GM08714 (cell line): ENCODE results near the gene TNC.

Experiments used
- H3K4me3 ChIP-seq: fragments of 200-500 bp; sonication (Bioruptor generic); 2 replicates; pipeline ENCODE4 v1.5.1; 2014; ENCODE audit warnings: mild to moderate bottlenecking, low read length, inconsistent platforms
- ZNF274 ChIP-seq: IDR thresholded peaks from 2 replicates; pipeline ENCODE4 v1.6.1; 2012; ENCODE audit warnings: mild to moderate bottlenecking, low read depth, low read length

The TNC gene

DNA sequence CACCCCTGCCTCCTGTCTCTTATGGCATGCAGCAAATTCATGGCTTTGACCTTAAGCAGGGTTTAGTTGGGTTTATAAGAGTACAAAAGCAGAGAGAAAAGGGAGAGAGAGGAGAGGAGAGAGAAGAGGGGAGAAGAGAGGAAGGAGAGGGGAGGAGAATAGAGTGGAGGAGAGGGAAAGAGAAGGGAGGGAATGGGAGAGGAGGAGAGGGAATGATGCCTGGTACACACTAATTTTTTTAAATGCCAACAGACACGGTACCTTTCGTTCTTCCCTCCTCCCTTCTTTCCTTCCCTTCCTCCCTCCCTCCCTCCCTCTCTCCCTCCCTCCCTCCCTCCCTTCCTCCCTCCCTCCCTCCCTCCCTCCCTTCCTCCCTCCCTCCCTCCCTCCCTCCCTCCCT is 48.7 kb downstream of the TNC start:
- TF ChIP-seq ZNF274 = no peak
- no peak overlapping the region for H3K4me3 ChIP-seq

DNA sequence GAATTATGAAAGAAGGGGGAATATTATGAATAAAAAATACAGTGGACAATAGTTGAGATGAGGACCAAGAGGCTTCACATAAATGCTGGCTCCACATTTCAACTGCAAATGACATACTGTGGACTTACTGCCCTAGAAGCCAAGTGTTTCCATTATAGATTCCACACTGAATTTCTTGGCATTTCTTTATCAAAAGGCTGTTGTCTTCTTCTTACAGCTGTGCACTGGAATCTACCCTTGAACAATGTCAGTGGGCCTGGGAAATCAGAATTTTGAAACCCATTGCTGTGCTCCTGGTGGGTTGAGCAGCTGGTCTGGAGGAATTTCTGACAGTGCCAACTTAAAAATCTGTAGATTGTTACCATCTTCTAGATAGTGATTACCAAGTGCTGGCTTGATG is 49.9 kb downstream of the TNC start:
- no peak overlapping the region for H3K4me3 ChIP-seq
- no peak for TF ChIP-seq ZNF274

DNA sequence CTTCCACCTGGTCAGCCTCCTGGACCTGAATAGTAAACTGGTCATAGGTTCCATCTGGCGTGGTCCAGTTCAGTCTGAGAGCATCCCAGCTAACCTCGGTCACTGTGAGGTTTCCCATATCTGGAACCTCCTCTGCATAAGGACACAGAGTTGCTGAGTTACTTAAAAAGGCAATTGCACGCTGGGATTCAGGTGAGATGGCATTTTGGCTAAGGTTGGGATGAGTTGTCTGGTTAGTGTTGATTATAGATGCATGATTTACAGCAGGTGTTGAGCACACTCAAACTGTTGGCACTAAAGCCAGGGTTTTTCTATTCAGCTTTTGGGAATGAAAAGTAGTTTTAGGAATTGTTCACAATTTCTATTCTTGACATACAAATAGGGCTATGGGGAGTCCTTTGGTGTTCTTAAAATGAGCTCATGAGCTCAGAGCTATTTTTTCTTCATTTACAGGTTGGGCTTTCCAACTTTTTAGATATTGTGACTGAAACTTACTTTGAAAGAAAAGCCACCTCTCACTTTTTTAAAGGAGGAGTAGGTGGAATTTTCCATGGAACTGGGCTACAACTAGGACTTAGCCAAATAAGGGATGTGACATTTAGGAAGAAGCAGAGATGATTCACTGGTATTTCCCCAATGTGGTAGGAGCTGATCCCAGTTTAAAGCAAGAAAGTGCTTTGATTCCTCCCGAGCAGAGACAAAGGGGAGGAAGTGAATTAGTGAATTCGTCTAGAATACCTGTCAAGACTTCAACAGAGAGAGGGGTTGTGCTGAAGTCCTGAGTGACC is 54.7 kb downstream of the TNC start:
- no peak for TF ChIP-seq ZNF274

DNA sequence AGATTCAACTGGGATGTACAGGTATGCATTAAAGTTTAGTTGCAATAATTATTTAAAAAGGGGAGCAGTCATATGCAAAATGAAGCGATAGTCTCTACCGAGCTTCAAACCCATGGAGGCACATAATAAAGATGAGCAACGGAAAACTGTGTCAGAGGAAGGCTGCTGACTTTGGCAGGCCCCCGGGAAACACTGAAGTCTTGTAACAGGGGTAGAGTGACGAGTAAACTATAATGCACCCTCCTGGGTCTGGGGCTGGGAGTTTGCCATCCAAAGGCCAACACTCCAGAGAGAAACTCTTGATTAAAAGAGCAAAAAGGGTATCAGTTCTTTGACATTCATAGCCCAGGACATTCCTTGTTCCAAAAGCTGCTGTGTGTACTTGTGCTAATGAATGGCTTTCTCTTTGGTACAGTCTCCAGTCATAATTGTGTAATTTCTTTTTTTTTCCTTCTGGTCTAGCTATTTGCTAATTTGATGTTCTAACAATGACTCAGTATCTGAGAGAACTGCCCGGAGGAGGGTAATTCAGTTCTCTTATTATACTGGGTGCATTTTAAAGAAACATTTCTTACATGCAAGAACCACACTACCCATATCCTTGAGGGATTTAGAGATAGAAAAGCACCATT is 59.2 kb downstream of the TNC start:
- no peak overlapping the region for H3K4me3 ChIP-seq
- TF ChIP-seq ZNF274 = no peak

More for the DNA sequence above, 54.7 kb downstream of the TNC start:
- no peak overlapping the region for H3K4me3 ChIP-seq

DNA sequence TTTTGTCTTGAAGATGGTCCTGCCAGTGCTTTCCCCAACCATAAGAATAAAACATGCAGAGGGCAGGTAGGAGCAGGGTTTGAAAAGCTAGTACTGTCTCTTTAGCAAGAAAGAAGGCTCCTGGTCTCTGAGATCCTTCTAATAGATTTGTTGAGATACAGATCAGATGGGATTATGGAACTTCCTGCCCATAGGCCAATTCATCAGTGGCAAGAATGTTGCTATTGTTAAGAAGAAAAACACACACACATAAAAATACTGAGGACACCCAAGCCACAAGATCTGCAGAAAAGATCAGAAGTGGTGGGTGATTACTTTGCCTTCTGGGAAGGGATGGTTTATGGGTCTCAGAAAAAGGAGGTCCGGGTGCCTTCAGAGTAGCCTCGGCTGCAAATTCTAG is 59.8 kb downstream of the TNC start:
- H3K4me3 ChIP-seq = no peak overlapping the region
- TF ChIP-seq ZNF274 = no peak

DNA sequence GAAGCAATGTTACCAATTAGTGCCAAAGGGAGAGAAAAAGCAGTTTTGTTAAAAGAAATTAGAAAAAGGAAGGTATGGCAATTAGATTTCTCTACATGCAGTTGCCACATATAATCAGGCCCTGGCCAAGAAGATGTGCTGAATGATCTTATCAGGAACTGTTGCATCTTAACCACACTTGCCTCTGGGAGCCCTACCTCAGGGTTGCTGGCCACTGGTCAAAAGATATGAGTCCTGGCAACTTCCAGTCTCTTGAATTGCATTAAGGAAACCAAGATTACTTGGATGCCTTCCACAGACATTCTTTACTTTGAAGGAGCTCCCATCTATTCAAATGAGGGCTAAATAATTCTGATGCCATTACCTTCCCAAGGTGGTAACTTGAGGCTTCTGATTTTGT is 60.4 kb downstream of the TNC start:
- no peak overlapping the region for H3K4me3 ChIP-seq
- TF ChIP-seq ZNF274 = no peak

DNA sequence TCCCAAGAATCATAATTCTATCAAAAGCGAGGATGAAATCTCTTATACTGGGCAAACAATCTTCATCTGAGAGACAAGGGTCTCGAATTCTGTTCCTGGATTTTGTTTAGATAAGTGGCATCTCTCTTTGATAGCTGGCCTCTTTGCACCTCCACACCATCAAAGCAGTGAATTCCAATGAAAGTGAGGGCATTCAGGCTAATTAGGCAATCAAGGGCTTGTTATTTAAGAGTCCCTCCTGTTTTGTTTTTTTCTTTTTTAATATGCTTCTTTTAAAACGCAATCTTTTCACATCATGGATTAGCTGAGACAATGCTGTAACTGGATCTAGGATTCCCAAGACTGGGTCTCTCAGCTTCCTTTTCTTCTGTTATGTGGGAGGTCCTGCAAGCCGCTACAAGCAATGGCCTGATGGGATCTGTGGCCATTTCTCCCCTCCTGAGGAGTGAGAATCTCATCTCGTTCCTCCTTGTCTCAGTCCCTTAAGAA is 67.9 kb downstream of the TNC start:
- TF ChIP-seq ZNF274 = no peak
- H3K4me3 ChIP-seq = no peak overlapping the region

DNA sequence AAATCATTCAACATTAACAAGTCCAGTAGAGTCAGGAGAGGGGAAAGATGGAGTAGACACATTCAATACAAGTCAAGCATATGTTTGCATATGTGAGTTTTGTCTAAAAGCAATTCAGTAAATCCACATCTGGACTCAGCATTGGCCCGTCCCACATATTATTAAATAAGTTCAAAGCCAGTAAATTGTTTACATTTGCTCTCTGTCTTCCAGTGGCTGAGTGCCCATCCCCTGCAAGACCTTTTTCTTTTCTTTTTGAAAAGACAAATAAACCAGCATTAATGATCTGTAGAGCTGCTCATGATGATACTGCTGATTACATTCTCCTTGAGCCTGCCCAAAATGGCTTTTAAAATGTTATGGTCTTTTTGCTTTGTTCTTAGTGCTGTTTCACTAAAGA is 71.1 kb downstream of the TNC start:
- no peak for TF ChIP-seq ZNF274
- H3K4me3 ChIP-seq = no peak overlapping the region

DNA sequence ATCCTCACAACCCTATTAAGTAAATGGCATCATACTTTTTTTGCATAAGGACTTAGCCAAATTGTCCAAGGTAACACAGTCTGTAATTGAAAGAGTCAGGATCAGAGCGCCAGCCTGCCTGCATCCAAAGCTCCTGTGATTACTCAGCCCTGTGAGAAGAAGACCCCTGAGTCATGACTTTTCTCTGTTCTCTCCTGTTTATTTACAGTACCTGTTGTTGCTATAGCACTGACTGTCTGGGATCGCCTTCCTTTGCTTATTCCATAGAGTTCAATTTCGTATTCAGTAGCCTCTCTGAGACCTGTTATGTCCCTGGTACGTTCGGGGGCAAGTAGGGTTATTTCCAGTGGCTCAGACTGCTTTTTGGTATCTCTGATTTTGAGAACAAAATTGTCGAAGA is 71.8 kb downstream of the TNC start:
- TF ChIP-seq ZNF274 = no peak
- no peak overlapping the region for H3K4me3 ChIP-seq

DNA sequence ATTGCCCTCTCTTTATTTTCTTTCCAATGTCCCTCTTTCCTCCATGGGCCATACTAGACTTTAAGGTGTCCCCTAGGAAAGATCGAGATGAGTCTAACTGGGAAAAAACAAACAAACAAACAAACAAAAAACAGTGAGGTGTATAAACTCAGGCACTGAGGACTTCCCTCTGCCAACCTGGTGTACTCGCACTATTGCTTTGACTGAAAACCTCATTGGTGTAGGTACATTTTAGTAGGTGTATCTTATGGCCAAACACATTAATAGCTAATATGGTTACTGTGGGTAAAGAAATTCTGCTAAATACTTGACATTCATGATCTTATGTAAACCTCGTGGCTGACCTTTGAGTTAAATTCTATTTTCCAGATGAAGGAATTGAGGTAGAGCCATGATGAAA is 74.3 kb downstream of the TNC start:
- no peak overlapping the region for H3K4me3 ChIP-seq
- no peak for TF ChIP-seq ZNF274

DNA sequence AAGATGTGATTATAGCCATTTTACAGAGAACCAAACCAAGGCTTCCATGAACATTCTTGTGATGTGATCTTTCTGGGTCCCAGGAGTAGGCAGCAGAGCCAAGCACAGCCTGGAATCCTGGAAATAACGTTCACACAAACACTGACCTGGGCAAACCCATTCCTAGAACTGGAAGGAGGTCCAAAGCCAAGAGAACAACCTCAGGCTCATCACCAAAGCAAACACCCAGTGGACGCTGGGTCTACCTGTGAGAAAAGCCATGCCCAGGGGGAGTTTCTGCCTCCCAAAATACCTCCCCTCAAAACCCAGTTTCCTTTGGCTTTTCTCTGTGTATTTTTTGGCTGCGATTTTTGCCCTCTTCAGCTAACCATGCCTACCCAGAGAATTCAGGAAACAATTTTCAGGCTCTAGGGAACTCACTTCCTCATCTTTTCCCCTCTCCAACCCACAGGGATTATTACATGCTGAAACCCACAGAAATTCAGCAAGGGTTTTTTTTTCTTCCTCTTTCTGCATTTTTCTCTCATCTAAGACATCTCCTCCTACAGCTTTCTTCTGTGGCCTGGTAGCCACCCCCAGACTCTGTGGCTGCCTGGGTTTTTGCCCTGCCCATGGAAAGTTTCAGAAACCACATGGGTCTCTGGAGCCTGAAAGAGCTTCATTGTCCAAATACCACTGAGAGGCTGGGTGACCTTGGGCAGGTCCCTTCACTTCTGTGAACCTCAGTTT is 75.0 kb downstream of the TNC start:
- H3K4me3 ChIP-seq = no peak overlapping the region
- TF ChIP-seq ZNF274 = no peak

DNA sequence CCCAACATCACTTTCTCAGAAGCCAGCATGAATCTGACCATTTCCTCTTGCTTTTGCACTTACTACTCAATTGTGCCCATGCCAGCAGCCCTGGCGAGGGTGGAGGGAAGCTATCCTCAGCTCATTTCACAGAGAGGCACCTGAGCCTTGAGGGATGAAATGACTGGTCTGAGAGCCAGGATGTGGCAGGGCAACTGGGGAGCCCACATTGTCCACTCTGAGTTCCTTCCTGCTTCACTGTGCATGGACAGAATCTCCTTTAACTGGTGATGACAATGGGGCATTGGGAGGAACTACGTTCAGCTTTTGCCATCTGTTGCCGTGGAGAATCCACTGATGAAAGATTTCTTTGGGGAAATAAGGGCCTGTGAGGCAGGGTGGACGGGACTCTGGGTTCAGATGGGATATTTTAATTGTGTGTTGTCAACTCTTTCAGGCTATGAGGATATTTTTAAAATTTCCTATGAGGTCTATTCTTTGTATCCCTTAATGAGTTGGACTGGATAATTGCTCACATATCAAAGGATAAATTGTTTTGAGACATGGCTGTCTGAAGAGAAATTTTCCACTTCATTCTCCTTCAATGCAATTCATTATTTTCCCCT is 78.3 kb downstream of the TNC start:
- H3K4me3 ChIP-seq = no peak overlapping the region
- no peak for TF ChIP-seq ZNF274

DNA sequence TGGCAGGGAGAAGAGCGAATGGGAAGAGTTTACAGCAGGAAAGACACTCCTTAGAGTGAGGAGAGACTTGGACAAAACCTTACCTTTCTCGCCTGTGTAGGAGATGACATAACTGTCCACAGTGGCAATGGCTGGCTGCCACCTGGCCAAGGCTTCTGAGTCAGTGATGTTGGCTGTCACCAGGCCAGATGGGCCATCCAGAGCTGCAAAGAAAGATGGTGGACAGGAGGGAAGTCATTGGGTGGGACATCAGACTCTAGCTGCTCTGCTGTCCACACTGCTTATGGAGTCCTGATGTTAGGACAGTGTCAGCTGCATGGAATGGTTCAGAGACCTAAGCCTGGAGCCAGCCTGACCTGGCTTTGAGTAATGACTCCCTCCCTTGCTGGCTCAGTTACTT is 79.8 kb downstream of the TNC start:
- TF ChIP-seq ZNF274 = no peak
- no peak overlapping the region for H3K4me3 ChIP-seq

DNA sequence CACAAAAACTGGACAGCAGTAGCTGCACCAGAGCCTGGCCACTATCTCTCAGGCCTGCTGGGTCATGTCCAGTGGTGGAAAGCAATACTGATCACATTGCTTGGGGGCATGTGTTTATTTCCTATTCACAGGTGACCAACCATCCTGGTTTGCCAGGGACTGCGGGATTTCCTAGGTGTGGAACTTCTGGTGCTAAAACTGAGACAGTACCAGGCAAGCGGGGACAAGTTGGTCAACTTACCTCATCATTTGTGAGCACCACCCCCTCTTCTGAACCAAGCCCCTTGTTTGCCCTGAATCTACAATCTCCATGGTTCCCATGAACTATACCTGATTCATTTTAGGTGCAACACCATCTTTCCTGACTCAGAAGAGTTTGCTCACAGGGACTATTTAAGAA is 81.3 kb downstream of the TNC start:
- TF ChIP-seq ZNF274 = no peak
- H3K4me3 ChIP-seq = no peak overlapping the region
